GM23338 (cell line): Measurements from ENCODE around the gene NOXA1. TPM values are rescaled to one million over a fixed set of nuclear protein-coding genes. Genes with fewer than 3 reads are reported as not detected.

ENCODE experiments used
- ATAC-seq: fragments of 200-7000 bp; cut with Tn5 transposase; 3 replicates; pipeline ENCODE4 v1.9.1; 2020
- DNase-seq: peaks from one replicate; pipeline ENCODE4 v3.0.0-alpha.2; 2015; ENCODE audit warnings: low spot score
- H2AFZ ChIP-seq: fragments of 200-600 bp; sonication (generic); 2 replicates; pipeline ENCODE4 v1.8.0; 2016; ENCODE audit warnings: antibody characterized with exemption, mild to moderate bottlenecking, moderate library complexity
- H3F3A ChIP-seq: fragments of 200-600 bp; sonication (generic); replicated peaks from 2 replicates; pipeline ENCODE4 v1.8.0; 2017; ENCODE audit warnings: antibody characterized with exemption, mixed run types, low read depth
- H3K27ac ChIP-seq: fragments of 200-600 bp; sonication (generic); 2 replicates; pipeline ENCODE4 v1.6.1; 2016; ENCODE audit warnings: low read depth
- H3K27me3 ChIP-seq: fragments of 200-600 bp; sonication (generic); 2 replicates; pipeline ENCODE4 v1.8.0; 2016; ENCODE audit warnings: mild to moderate bottlenecking, mixed run types, moderate library complexity; ENCODE audit not compliant: insufficient read depth
- H3K36me3 ChIP-seq: fragments of 200-600 bp; sonication (generic); 2 replicates; pipeline ENCODE4 v1.8.0; 2016; ENCODE audit warnings: mild to moderate bottlenecking; ENCODE audit not compliant: insufficient read depth
- H3K4me1 ChIP-seq: fragments of 200-600 bp; sonication (generic); 2 replicates; pipeline ENCODE4 v1.8.0; 2016; ENCODE audit warnings: mild to moderate bottlenecking, moderate library complexity; ENCODE audit not compliant: insufficient read depth
- H3K4me2 ChIP-seq: fragments of 200-600 bp; sonication (generic); 2 replicates; pipeline ENCODE4 v1.7.1; 2017; ENCODE audit warnings: mixed run types
- H3K4me3 ChIP-seq: fragments of 200-600 bp; sonication (generic); 2 replicates; pipeline ENCODE4 v1.6.1; 2016; ENCODE audit warnings: mixed run types
- H3K79me2 ChIP-seq: fragments of 200-600 bp; sonication (generic); replicated peaks from 2 replicates; pipeline ENCODE4 v1.8.0; 2017; ENCODE audit warnings: mild to moderate bottlenecking; ENCODE audit not compliant: insufficient read depth
- H3K9me2 ChIP-seq: fragments of 200-600 bp; sonication (generic); 2 replicates; pipeline ENCODE4 v1.8.0; 2017; ENCODE audit not compliant: insufficient read depth
- H4K20me1 ChIP-seq: fragments of 200-600 bp; sonication (generic); replicated peaks from 2 replicates; pipeline ENCODE4 v1.8.0; 2017; ENCODE audit warnings: mild to moderate bottlenecking; ENCODE audit not compliant: insufficient read depth
- H3K27ac Mint-ChIP-seq: 2 replicates; pipeline ENCODE4 v1.8.0; 2020; ENCODE audit warnings: inconsistent platforms, mild to moderate bottlenecking, moderate library complexity, mixed read lengths
- H3K27me3 Mint-ChIP-seq: 3 replicates; pipeline ENCODE4 v1.8.0; 2022; ENCODE audit warnings: low read depth, mild to moderate bottlenecking, moderate library complexity, mixed read lengths, inconsistent platforms; ENCODE audit not compliant: insufficient read depth, poor library complexity
- H3K36me3 Mint-ChIP-seq: 3 replicates; pipeline ENCODE4 v1.8.0; 2021; ENCODE audit warnings: low read depth, mild to moderate bottlenecking, inconsistent platforms, moderate library complexity, mixed read lengths
- H3K4me1 Mint-ChIP-seq: 3 replicates; pipeline ENCODE4 v1.8.0; 2020; ENCODE audit warnings: mild to moderate bottlenecking, inconsistent platforms, mixed read lengths
- H3K4me3 Mint-ChIP-seq: 3 replicates; pipeline ENCODE4 v1.8.0; 2021; ENCODE audit warnings: moderate library complexity, mild to moderate bottlenecking, inconsistent platforms, mixed read lengths
- H3K9me3 Mint-ChIP-seq: 3 replicates; pipeline ENCODE4 v1.8.0; 2020; ENCODE audit warnings: moderate library complexity, mild to moderate bottlenecking, inconsistent platforms, mixed read lengths
- CREB1 ChIP-seq: fragments of 250-450 bp; sonication (Bioruptor Pico); IDR thresholded peaks from 2 replicates; pipeline ENCODE4 v1.5.0; 2020; ENCODE audit warnings: low read depth, mild to moderate bottlenecking, moderate library complexity
- CTCF ChIP-seq, 2 experiments: fragments of 200-600 bp in 1 of 2; sonication (generic) in 1 of 2; conservative IDR thresholded peaks; 2 replicates each; pipeline versions ENCODE4 v1.5.1 to v1.6.1; 2016 to 2017; ENCODE audit warnings: antibody characterized with exemption in 2 of 2, low read depth in 2 of 2, mild to moderate bottlenecking in 2 of 2, moderate library complexity in 1 of 2
- EZH2 ChIP-seq: fragments of 200-600 bp; sonication (generic); IDR thresholded peaks from one replicate; pipeline ENCODE4 v1.8.0; 2017; ENCODE audit warnings: antibody characterized with exemption, mild to moderate bottlenecking, low read depth; ENCODE audit not compliant: unreplicated experiment
- EZH2phosphoT487 ChIP-seq: fragments of 200-600 bp; sonication (generic); IDR thresholded peaks from one replicate; pipeline ENCODE4 v1.8.1; 2018; ENCODE audit warnings: antibody characterized with exemption; ENCODE audit not compliant: unreplicated experiment
- JUNB ChIP-seq: IDR thresholded peaks from one replicate; pipeline ENCODE4 v1.6.1; 2016; ENCODE audit warnings: antibody characterized with exemption; ENCODE audit not compliant: unreplicated experiment
- NANOG ChIP-seq: IDR thresholded peaks from 2 replicates; pipeline ENCODE4 v1.6.1; 2016; ENCODE audit warnings: antibody characterized with exemption, borderline replicate concordance
- POLR2AphosphoS5 ChIP-seq: IDR thresholded peaks from 2 replicates; pipeline ENCODE4 v1.6.1; 2016; ENCODE audit warnings: antibody characterized with exemption, low read depth
- REST ChIP-seq: IDR thresholded peaks from one replicate; pipeline ENCODE4 v1.6.1; 2018; ENCODE audit warnings: antibody characterized with exemption; ENCODE audit not compliant: unreplicated experiment
- STAT1 ChIP-seq: IDR thresholded peaks from one replicate; pipeline ENCODE4 v1.6.1; 2016; ENCODE audit warnings: antibody characterized with exemption; ENCODE audit not compliant: unreplicated experiment
- ZNF114 ChIP-seq: fragments of 250-450 bp; sonication (Bioruptor Pico); IDR thresholded peaks from 2 replicates; pipeline ENCODE4 v1.5.0; 2020; ENCODE audit warnings: mild to moderate bottlenecking, moderate library complexity
- ZNF331 ChIP-seq: fragments of 250-450 bp; sonication (Bioruptor Pico); IDR thresholded peaks from 2 replicates; pipeline ENCODE4 v1.5.0; 2020; ENCODE audit warnings: low read depth, mild to moderate bottlenecking, moderate library complexity
- polyA plus RNA-seq: library from polyadenylated mRNA; unstranded; fragments of >200 nt; fragmentation: Nextera tagmentation; extraction: Ambion mirVana; gene quantifications from 2 replicates; pipeline ENCODE4 v1.2.1, GENCODE V29; 2016
- total RNA-seq: library from RNA; depleted of rRNA; stranded (reverse); fragments of >200 nt; shearing (Covaris generic); gene quantifications from 2 replicates; pipeline ENCODE4 v1.2.3, GENCODE V29; 2014
- TF ChIP-seq, protein P1 (sequence below): fragments of 250-450 bp; sonication (Bioruptor Pico); IDR thresholded peaks from 2 replicates; pipeline ENCODE4 v1.5.0; 2020; ENCODE audit warnings: mild to moderate bottlenecking, moderate library complexity
- TF ChIP-seq, protein P2 (sequence below): IDR thresholded peaks from 2 replicates; pipeline ENCODE4 v1.6.1; 2016; ENCODE audit warnings: antibody characterized with exemption

Gene NOXA1
- total and polyA plus RNA-seq, 2 experiments from 2014 or later: 0.59 to 0.68 TPM

DNA sequence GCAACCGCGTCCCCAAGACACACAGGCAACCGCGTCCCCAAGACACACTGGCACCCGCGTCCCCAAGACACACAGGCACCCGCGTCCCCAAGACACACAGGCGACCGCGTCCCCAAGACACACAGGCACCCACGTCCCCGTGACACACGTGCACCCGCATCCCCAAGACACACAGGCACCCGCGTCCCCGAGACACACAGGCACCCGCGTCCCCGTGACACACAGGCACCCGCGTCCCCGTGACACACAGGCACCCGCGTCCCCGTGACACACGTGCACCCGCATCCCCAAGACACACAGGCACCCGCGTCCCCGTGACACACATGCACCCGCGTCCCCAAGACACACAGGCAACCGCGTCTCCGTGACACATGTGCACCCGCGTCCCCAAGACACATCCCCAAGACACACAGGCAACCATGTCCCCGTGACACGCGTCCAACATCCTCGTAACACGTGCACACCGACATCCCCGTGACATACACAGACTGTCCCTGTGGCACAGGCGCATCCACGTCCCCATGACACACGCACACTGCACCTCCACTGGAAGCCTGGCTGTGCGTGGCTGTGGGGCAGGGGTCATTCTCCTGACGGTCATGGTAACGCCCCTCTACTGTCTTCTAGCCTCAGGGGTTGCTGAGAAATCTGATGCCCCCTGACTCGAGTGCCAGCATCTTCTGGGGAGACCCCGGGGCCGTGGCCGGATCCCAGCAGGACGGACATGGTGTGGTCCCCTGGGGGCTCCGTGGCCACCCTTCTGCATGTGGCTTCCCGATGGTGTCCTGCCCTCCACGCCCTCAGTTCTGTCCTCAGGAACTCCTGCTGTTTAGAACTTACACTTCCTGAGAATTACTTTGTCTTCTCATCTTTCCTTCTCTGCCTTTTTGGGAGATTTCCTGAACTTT is 24.4 kb upstream of the NOXA1 start:
- H3K4me1 Mint-ChIP-seq: no peaks in the 10 kb centered on the region; the same call in 2 of the 3 replicates
- H3K9me2 ChIP-seq: no peaks in the 10 kb centered on the region
- H3K36me3 ChIP-seq: no peaks in the 10 kb centered on the region
- no peaks in the 10 kb centered on the region for H4K20me1 ChIP-seq
- DNase-seq: no peak
- no peak overlapping the region; the same call in 2 of the 3 replicates for H3K4me3 Mint-ChIP-seq
- no peak for ATAC-seq
- no peaks in the 10 kb centered on the region for H3F3A ChIP-seq
- TF ChIP-seq, protein P1, sequence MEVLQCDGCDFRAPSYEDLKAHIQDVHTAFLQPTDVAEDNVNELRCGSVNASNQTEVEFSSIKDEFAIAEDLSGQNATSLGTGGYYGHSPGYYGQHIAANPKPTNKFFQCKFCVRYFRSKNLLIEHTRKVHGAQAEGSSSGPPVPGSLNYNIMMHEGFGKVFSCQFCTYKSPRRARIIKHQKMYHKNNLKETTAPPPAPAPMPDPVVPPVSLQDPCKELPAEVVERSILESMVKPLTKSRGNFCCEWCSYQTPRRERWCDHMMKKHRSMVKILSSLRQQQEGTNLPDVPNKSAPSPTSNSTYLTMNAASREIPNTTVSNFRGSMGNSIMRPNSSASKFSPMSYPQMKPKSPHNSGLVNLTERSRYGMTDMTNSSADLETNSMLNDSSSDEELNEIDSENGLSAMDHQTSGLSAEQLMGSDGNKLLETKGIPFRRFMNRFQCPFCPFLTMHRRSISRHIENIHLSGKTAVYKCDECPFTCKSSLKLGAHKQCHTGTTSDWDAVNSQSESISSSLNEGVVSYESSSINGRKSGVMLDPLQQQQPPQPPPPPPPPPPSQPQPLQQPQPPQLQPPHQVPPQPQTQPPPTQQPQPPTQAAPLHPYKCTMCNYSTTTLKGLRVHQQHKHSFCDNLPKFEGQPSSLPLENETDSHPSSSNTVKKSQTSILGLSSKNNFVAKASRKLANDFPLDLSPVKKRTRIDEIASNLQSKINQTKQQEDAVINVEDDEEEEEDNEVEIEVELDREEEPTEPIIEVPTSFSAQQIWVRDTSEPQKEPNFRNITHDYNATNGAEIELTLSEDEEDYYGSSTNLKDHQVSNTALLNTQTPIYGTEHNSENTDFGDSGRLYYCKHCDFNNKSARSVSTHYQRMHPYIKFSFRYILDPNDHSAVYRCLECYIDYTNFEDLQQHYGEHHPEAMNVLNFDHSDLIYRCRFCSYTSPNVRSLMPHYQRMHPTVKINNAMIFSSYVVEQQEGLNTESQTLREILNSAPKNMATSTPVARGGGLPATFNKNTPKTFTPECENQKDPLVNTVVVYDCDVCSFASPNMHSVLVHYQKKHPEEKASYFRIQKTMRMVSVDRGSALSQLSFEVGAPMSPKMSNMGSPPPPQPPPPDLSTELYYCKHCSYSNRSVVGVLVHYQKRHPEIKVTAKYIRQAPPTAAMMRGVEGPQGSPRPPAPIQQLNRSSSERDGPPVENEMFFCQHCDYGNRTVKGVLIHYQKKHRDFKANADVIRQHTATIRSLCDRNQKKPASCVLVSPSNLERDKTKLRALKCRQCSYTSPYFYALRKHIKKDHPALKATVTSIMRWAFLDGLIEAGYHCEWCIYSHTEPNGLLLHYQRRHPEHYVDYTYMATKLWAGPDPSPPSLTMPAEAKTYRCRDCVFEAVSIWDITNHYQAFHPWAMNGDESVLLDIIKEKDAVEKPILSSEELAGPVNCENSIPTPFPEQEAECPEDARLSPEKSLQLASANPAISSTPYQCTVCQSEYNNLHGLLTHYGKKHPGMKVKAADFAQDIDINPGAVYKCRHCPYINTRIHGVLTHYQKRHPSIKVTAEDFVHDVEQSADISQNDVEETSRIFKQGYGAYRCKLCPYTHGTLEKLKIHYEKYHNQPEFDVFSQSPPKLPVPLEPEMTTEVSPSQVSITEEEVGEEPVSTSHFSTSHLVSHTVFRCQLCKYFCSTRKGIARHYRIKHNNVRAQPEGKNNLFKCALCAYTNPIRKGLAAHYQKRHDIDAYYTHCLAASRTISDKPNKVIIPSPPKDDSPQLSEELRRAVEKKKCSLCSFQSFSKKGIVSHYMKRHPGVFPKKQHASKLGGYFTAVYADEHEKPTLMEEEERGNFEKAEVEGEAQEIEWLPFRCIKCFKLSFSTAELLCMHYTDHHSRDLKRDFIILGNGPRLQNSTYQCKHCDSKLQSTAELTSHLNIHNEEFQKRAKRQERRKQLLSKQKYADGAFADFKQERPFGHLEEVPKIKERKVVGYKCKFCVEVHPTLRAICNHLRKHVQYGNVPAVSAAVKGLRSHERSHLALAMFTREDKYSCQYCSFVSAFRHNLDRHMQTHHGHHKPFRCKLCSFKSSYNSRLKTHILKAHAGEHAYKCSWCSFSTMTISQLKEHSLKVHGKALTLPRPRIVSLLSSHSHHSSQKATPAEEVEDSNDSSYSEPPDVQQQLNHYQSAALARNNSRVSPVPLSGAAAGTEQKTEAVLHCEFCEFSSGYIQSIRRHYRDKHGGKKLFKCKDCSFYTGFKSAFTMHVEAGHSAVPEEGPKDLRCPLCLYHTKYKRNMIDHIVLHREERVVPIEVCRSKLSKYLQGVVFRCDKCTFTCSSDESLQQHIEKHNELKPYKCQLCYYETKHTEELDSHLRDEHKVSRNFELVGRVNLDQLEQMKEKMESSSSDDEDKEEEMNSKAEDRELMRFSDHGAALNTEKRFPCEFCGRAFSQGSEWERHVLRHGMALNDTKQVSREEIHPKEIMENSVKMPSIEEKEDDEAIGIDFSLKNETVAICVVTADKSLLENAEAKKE (CRISPR knock-in tag): no peak
- TF ChIP-seq CREB1 (no peak), EZH2phosphoT487 (no peak), ZNF114 (CRISPR knock-in tag) (no peak), STAT1 (no peak), JUNB (no peak), REST (no peak), EZH2 (no peak), CTCF (conservative IDR thresholded peaks at IDR 0.05; ENCODE audit: low read depth in 2 of 2) (no peak), POLR2AphosphoS5 (no peak), NANOG (no peak), ZNF331 (CRISPR knock-in tag) (no peak)
- TF ChIP-seq, protein P2, sequence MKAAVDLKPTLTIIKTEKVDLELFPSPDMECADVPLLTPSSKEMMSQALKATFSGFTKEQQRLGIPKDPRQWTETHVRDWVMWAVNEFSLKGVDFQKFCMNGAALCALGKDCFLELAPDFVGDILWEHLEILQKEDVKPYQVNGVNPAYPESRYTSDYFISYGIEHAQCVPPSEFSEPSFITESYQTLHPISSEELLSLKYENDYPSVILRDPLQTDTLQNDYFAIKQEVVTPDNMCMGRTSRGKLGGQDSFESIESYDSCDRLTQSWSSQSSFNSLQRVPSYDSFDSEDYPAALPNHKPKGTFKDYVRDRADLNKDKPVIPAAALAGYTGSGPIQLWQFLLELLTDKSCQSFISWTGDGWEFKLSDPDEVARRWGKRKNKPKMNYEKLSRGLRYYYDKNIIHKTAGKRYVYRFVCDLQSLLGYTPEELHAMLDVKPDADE: no peak
- H3K27ac ChIP-seq: no peak overlapping the region
- no peak overlapping the region for H3K4me2 ChIP-seq
- no peak overlapping the region for H3K27ac Mint-ChIP-seq
- H3K27me3 Mint-ChIP-seq: peaks cover 2% of the 10 kb centered on the region
- no peaks in the 10 kb centered on the region for H3K27me3 ChIP-seq
- no peaks in the 10 kb centered on the region for H3K79me2 ChIP-seq
- peaks cover 37% of the 10 kb centered on the region for H3K36me3 Mint-ChIP-seq
- no peak overlapping the region for H2AFZ ChIP-seq
- H3K9me3 Mint-ChIP-seq: peaks cover 42% of the 10 kb centered on the region
- no peaks in the 10 kb centered on the region for H3K4me1 ChIP-seq
- no peak overlapping the region for H3K4me3 ChIP-seq
